Daoy (cell line): ENCODE measurements around the gene CTCFL. TPM values are rescaled to one million over a fixed set of nuclear protein-coding genes. Genes with fewer than 3 reads are reported as not detected.
"Not testable (repeated sequence)": the region's sequence is repeated elsewhere in the genome, so short reads cannot be mapped to it uniquely, and the experiment has no call there.

Experiments used
- DNase-seq: peaks from one replicate; pipeline ENCODE4 v3.0.0-alpha.2; 2015; ENCODE audit warnings: low read depth
- total RNA-seq: library from RNA; depleted of rRNA; stranded (reverse); fragments of >200 nt; shearing (Covaris generic); gene quantifications from 2 replicates; pipeline ENCODE4 v1.2.3, GENCODE V29; 2014

The CTCFL gene
- total RNA-seq, 1 experiment from 2014 or later, result 0.06 TPM

DNA sequence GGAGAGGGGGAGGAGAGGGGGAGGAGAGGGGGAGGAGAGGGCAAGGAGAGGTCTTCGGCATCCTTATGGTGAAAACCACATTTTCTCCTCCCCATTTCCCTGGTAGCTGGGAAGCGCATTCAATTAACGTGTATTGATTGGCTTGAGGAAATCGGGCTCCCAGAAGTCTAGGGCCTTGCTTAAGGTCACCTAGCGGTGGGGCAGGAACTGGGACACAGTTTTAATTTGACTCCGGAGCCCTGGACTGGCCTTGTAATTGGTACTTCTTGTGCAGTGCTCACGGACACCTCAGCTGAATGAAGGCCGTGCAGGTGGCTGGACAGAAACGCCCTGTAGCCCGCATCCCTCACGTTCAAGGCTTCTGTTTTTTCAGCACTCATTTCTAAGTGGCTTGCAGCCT lies 42.8 kb downstream of the CTCFL start:
- DNase-seq, result no peak

DNA sequence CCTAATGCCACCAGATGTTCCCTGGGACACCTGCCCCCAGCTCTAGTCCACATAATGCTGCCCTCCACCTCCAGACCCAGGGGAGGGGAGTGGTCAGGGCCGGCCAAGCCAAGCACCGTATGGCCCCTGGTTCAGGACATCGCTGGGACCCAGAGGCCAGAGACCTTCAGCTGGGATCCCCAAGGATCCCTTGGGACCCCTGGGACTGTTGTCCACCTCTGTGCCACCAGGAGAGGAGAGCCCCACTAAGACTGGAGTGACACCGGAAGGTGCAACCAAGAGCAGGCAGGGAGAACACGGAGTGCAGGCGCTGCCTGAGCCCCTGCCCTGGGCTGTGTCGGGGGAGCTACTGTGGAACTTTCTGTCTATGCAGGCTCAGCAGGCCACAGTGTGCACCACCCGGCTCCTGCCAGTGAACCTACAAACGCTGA lies 43.6 kb downstream of the CTCFL start:
- DNase-seq, result no peak

DNA sequence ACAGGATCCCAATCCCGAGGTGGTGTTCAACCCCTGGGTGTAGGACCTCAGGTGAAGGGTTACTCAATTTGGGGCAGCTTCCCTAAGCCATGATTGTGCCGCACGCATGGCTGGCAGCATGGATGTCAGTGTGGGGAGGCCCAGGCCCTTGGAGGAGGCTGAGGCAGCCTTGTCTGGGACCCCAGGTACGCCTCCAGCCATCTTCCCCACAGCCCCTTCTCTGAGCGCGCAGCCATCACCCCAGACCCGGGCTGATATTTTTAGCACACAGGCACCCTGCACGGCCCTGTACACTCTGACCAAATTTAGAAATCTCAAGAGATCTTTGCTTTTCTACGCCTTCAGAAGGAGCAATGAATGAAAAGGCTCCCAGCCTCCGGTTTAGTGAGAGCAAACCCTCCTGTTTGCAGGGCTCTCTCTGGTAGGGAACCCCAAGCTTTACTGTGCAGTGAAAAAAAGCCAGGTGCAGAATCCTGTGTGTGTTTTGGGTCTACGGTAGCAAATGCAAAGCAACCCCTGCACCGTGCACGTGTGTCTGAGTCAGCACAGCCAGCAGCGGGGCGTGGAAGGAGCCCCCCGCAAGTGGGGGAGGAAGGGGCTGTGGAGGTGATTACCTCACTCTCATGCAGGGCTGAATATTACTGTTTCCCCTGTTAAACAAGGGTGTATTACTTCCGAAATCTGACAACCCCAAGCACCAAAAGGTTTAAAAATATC lies 44.3 kb downstream of the CTCFL start:
- DNase-seq, result no peak

DNA sequence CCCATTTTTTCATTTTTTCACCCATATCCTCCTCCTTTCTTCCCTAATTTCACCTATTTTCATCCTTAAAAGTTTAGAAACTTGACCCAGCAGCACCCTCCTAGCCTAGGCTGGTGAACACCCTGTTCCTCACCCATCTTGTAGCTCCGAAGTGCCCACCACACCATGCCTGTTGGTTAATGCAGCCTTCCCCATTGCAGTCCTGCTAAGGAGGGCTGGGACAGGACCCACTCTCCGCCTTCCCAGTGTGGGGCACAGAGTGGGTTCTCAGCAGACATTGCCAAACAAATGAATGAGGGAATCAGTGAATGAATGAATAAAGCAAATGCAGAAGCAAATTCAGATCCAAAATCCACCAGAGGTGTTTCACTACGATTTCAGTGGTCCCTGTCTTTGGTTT lies 45.7 kb downstream of the CTCFL start:
- no peak for DNase-seq

DNA sequence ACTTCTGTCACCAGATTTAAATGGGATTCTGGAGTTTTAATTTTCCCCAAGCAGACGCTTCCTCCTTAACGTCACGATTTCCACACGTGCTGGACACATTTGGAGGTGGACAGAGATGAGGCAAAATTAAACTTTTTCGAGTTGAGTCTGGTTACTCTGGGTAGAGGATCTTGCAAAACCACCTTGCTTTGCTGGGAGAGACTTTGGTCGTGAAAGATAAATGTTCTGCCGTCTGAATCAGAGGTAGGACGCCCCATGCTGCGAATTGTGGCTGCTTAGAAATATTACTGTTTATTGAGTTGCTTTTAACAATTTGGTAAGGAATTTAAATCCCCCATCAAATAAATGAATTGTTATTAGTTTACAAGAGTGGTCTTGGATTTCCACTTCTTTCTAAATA lies 46.8 kb downstream of the CTCFL start:
- no peak for DNase-seq

DNA sequence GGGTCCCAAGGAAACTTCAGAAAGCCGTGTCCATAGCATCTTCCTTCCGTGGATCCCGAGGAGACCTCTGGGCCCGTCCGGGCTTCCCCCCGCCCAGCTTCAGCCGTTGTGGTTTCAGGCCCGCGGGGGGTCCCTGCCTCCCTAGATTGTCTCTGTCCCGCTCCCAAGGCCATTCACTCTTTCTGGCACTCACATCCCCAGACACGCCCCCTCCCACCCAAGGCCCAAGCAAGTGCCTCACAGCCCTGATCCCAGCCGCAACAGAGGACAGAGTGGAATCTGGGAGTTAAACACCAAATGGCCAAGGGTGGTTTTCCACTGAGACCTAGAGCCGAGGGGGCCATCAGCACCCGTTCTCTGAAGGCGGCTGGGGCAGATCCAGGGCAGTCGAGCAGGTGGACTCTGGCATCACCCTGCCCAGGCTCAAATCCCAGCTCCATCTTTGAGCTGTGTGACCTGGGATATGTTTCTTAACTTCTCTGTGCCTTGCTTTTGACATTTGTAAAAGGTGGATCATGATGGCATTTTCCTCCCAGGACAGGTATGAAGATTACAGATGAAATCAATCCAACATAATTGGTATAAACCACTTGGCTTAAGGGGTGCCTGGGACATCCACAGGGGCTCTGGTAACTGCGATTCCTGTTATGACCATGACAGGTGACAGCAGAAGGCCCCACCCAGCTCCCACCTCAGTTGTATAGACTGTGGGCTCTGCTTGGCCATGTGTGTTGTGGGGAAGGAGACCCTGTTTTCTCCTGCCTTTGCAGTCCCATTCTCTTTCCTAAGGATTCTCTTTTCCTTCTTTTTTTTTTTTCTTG lies 48.1 kb downstream of the CTCFL start:
- no peak for DNase-seq

DNA sequence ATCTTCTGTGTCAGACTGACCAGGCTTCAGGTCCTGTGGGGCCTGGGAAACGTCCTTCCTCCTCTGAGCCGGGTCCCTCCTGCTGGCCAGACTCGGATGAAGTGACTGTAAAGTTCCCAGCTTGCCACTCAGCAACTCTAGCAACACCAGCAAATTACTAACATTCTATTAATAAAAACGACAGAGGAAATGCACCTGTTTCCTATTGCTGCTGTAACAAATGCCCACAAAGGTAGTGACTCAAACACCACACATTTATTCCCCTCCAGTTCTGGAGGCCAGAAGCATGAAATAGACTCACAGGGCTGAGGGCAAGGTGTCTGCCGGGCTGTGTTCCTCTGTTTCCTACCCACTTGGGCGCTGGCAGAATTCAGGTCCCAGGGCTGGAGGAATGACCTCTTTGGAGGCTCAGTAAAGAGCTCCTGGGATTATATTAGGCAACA lies 48.8 kb downstream of the CTCFL start:
- no peak for DNase-seq

DNA sequence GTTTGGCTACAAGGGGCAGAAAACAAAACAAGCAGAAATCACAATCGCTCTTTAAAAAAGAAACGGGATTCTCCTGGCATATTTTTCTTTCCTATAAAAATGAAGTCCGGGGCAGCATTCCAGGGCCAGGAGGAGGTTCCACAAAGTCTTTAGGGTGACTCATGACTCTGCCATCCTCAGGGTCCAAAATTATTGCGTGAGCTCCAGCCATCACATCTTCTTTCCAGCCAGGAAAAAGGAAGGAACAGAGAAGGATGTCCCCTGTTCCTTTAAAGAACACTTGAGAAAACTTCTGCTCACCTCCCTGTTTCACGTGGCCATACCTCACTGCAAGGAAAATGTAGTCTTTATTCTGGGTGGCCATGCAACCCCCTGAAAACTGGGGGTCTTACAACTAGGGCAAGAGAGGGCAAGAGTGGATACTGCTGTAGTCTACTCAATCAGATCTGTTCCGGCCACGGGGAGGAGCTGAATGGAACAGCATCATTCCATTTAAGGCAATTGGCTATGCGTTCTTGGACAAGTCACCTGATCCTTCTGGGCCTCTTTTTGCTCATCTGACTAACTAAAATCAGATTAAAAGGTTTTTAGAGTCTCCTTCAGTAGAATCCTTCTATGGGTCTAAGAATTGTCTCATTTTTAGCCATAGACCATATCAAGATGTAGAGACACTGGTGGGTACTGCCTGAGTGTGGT lies 49.4 kb downstream of the CTCFL start:
- no peak for DNase-seq

DNA sequence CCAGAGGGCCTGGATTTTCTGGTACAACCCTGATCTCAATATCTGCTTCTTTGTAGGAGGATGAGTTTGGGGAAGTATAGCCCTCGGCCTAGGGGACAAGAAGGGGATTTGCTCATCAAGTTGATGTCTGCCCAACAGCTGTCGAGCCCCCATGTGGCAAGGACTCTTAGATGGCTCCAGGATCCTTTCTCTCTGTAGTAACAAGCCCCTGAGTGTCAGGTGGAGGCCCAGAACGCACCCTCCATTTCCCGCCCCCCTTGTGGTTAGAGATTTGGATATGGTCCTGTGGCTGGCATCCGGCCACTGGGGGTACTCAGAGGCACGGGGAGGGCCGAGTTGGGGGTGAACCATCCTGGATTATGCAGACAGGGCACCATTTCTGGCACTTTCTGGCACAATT lies 50.1 kb downstream of the CTCFL start:
- DNase-seq, result no peak

DNA sequence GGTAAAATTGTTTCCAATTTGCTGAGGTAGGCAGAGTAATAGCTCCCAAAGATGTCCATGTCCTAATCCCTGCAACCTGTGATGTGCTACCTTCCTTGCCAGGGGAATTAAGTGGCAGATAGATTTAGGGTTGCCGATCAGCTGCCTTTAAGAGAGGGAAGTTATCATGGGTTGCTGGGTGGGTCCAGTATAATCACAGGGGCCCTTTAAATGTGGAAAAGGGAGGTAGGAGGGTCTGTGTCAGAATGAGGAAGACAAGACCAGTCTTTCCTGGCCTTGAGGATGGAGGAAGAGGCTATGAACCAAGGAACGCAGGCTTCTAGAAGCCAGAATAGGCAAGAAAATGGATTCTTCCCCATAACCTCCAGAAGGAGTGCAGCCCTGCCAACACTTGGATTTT lies 50.7 kb downstream of the CTCFL start:
- no peak for DNase-seq

DNA sequence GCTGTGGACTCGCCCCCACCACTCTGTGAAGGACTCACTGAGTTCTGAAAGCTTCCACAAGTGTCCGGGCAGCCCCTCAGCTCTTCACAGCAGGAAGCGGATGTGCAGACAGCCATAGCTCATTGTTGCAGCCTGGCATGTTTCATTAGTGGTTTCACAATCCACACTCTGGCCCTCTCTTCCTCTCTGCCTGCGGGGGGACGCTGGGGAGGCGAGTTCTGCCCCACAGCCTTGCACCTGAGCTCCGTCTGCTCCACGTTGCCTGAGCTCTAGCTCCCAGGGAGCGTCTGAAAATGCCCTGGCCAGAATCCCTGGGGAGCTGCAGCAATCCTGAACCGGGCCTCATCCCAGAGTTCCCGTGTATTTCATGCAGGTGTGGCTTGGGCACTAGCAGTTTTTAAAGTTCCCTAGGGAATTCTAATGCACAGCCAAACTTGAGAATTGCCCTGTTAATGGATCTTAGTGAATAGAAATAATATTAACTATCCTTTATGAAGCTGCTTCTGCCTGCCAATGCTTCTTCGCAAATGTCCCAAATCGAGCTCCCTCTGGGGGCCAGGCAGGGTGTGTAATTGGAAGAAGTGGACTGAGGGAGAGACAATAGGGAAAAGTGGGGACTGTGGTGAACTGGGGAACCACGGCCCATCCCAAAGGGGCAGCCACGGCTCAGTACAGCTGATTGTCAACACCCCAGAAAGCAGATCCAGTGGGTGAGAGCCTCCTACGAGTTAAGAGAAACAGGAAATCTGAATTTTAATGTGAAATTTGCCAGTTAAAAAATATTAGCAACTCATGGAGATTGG lies 51.5 kb downstream of the CTCFL start:
- DNase-seq, result peak; percentile 29

DNA sequence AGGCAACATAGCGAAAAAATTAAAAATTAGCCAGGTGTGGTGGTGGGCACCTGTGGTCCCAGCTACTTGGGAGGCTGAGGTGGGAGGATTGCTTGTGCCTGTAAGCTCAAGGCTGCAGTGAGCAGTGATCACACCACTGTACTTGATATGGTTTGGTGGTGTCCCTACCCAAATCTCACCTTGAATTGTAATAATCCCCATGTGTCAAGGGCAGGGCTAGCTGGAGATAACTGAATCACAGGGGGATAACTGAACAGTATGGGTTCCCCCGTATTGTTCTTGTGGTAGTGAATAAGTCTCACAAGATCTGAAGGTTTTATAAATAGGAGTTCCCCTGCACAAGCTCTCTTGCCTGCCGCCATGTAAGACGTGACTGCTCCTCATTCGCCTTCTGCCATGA lies 52.5 kb downstream of the CTCFL start:
- DNase-seq, result not testable (repeated sequence)

DNA sequence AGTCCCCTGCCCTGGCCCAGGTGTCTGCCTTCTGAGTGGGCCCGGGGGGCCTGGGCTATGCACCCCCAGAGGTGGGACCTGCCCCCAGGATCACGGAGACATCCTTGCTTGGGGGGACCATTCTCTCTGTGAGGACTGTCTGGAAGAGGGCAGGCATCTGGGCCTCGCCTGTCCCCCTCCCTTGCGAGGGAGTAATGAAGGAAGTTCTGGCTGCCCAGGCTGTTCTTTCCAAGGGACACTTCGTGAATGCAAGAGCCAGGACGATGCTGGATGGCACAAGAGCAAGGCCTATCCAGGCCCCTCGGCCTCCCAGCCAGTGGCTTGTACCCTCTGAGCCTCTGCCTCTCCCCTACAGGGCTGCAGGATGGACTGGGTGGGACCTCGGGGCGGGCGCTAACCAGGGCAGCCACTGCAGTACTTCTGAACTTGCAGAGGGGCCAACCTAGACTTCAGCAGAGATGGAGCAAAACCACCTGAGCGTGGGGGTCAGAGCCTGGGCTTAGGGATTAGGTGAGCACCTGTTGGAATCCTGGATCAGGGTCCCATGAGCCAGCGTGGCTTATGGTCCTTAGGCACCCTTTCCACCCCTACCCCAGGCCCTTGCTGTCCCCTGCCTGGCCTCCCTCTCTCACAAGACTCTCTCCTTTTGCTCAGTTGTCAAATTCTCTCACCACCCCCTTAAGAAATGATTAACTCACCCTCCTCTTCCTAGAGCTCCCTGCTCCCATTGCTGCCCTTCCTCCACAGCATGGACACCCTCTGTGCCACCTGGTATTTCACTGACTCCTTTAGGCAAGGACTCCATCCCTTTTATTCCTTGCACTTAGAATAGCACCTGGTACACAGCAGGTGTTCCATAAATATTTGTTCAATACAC lies 53.2 kb downstream of the CTCFL start:
- no peak for DNase-seq

DNA sequence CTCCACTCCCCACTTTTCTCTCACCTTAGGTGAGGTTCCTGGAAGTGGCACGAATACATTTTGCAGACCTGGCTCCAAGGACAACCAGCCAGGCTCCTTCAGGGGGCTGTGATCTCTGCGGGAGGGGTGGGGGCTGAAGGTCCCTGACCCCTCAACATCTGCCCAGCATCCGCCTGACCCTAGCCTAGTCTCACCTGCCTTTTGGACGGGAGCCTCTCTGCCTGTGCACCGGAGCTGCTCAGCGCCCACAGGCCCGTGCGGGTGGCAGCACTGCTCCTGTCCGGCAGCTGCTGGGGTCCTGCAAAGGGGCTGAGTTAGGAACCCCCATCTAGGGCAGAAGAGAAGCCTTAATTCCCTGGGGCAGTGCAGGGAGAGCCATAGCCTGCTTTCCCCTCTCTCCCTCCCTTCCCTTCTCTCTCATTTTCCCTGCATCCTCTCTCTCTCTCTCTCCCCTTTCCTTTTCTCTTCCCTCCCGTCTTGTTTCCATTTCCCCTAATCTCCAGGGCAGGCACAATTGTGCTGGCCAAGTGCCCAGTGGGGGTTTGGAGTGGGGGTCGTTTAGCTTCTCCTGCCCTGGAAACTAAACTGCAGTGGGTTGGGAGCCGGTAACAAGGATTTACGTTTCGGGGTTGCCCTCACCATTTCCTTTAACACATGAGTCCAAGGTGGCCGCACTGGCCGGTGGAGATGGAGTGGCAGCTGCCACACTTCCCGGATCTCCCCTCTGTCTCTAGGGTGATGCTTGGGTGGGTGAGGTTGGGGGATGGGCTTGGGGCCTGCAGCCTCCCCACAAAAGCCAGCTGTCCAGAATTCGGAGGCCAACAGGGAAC lies 54.1 kb downstream of the CTCFL start:
- no peak for DNase-seq

DNA sequence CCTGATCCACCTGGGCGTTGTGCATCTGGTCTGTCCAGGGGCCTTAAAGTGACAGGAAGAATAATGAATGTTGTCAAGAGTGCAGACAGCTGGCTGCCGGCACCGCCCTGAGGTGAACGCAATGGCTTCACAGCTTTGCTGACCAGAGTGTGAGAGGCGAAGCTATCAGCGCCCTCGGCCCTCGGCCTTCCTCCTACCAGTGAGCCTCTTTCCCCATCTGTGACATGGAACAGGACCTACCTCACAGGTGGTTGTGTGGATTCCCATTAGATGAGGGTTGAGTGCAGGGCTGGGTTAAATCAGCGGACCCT lies 54.8 kb downstream of the CTCFL start:
- no peak for DNase-seq

DNA sequence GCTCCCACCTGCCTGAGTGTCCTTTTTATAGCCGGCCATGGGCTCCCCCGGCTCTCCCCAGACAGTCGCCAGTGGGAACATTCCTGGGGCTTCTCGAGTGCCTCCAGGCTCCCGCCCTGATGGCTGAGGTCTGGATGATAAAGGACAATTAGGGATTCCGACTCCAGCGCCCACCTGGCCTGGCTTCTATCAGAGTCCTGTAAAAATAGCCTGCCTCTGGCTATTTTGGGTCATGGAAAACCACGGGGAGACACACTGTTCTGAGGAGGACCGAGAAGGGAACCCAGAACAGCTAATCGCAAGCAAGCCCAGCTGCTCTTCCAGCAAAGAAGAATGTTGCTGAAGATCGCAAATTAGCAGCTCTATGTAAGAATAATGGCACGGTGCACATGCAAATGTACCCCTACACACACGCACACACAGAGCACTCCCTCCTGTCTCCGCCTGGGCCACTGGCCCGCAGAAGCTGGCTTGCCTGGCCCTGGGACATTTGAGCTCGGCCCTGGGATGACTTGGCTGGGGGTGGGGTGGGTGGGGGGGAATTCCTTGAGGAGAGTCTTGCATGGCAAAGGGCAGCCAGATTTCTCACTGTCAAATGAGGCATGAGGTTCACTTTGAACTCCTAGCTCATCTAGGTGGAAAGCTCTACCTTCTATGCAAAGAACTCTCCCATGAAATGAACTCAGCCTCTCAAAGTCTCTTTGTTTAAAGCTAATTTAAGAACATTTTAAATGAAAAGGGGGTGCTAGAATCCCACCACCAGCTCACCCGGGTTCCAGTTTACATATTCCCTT lies 55.3 kb downstream of the CTCFL start:
- DNase-seq, result no peak

DNA sequence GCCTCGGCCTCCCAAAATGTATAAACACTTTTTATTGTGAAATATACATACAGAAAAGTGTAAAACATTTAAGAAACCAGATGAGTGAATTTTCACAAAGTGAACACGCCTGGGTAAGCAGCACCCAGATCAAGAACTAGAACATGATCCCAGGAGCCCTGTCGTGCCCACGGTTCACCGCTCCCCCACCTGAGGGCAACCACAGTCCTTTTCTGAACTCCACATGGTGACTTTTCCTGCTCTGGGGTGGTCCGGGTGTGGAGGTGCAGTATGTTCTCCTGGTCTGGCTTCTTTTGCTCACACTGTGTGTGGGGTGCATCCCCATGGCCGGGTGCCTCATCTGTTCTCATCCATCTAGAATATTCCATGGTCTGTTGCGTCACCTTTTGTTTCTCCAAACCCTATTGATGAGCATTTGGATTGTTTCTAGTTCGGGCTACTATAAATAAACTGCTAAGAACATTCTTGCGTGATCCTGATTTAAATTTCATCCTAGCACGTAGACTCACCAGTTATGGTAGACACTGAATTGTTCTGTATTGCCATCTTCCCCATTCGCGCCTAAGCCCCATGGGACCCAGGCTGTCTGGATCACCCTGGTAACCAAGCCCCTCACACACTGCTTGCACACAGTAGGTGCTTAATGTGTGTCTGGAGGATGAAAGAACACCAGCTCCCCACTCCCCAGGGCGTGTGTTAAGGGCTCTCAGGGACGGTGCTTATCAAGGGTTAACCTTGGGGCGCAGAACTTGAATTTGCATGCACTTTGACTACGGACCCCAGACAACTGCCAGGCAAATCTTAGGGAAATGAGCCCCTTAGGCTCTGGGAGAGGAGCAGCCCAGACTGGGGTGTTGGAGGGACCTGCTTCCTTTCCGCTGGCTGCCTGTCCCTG lies 56.2 kb downstream of the CTCFL start:
- no peak for DNase-seq

DNA sequence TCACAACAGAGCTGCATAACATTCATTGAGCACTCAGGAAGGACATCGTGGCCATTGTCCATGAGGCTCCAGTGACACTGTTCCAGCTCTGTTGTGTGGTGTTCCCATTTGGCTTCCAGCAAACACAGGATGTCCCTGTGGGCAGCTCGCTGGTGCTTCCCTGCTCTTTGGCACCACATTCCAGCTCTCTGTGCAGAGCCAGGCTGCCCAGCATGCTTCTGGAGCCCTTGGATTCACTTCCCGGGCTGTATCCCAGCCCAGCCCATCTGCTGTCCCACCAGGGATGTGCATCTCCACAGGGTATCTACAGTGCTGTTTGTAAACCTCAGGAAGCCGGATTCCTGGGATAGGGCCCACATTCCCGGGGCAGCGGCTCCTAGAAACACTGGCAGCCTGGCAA lies 57.2 kb downstream of the CTCFL start:
- DNase-seq, result no peak
